RWPE1 (cell line): ENCODE data around the gene OMD.

Source experiments
- CTCF ChIA-PET: fragments of 350-600 bp; sonication (Branson Sonifier 250); formaldehyde crosslinking; extraction: SDS; loops from one replicate; lab custom pipeline; 2021; lab: Yijun Ruan, JAX
- POLR2A ChIA-PET: fragments of 400-600 bp; formaldehyde crosslinking; extraction: SDS; loops from one replicate; lab custom pipeline; 2020; ENCODE audit warnings: antibody characterized with exemption; ENCODE audit not compliant: low non-redundant PET; lab: Yijun Ruan, JAX
- DNase-seq: peaks from one replicate; pipeline ENCODE4 v3.0.0; 2012; ENCODE audit warnings: low spot score
- H3K27ac ChIP-seq: fragments of 450-650 bp; 2 replicates; pipeline ENCODE4 v1.5.1; 2017
- TF ChIP-seq, protein P1 (sequence below): fragments of 450-650 bp; conservative IDR thresholded peaks from 2 replicates; pipeline ENCODE4 v1.5.1; 2017; ENCODE audit warnings: low read depth, mild to moderate bottlenecking

Gene OMD

GRCh38 chr9:92369075-92369474 is 55.2 kb downstream of the OMD start:
- H3K27ac ChIP-seq, result no peak overlapping the region
- ChIA-PET CTCF (interaction anchor here (1.3 kb wide), 1 partner anchor 18 kb away, joined by 4 read pairs; no protein-coding TSS in a partner anchor), POLR2A (no interaction called here)
- TF ChIP-seq, protein P1, sequence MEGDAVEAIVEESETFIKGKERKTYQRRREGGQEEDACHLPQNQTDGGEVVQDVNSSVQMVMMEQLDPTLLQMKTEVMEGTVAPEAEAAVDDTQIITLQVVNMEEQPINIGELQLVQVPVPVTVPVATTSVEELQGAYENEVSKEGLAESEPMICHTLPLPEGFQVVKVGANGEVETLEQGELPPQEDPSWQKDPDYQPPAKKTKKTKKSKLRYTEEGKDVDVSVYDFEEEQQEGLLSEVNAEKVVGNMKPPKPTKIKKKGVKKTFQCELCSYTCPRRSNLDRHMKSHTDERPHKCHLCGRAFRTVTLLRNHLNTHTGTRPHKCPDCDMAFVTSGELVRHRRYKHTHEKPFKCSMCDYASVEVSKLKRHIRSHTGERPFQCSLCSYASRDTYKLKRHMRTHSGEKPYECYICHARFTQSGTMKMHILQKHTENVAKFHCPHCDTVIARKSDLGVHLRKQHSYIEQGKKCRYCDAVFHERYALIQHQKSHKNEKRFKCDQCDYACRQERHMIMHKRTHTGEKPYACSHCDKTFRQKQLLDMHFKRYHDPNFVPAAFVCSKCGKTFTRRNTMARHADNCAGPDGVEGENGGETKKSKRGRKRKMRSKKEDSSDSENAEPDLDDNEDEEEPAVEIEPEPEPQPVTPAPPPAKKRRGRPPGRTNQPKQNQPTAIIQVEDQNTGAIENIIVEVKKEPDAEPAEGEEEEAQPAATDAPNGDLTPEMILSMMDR, result no peak
- no peak for DNase-seq
